SKM-1 (cell line): ENCODE results near the gene DTX2.
"Not testable (repeated sequence)": the region's sequence is repeated elsewhere in the genome, so short reads cannot be mapped to it uniquely, and the experiment has no call there.

ENCODE experiments used
- DNase-seq: peaks from one replicate; lab custom pipeline; 2025; ENCODE audit not compliant: unreplicated experiment; lab: John Stamatoyannopoulos, UW

Gene DTX2

GRCh38 chr7:76442664-76443446, 18.7 kb upstream of the DTX2 start:
- DNase-seq, result not testable (repeated sequence)

- not testable (repeated sequence) for DNase-seq
These were observed 17.7 kb upstream of the DTX2 start for GRCh38 chr7:76443846-76444245.

- DNase-seq, result peak; percentile 39
These were observed 15.9 kb upstream of the DTX2 start for GRCh38 chr7:76445577-76446008.

- not testable (repeated sequence) for DNase-seq
These were observed 4.5 kb upstream of the DTX2 start for GRCh38 chr7:76457017-76457416.

- not testable (repeated sequence) for DNase-seq
These were observed 3.0 kb upstream of the DTX2 start for GRCh38 chr7:76458504-76458903.

- DNase-seq, result not testable (repeated sequence)
These were observed 742 bp upstream of the DTX2 start for GRCh38 chr7:76460767-76461166.

- not testable (repeated sequence) for DNase-seq
These were observed 868 bp downstream of the DTX2 start for GRCh38 chr7:76462271-76462882.

- DNase-seq, result not testable (repeated sequence)
These were observed 3.5 kb downstream of the DTX2 start for GRCh38 chr7:76464959-76465358.

GRCh38 chr7:76465950-76466349, 4.4 kb downstream of the DTX2 start:
- not testable (repeated sequence) for DNase-seq

GRCh38 chr7:76467743-76468404, 6.4 kb downstream of the DTX2 start:
- not testable (repeated sequence) for DNase-seq

- not testable (repeated sequence) for DNase-seq
These were observed 10.2 kb downstream of the DTX2 start for GRCh38 chr7:76471556-76472221.

- DNase-seq, result not testable (repeated sequence)
These were observed 11.6 kb downstream of the DTX2 start for GRCh38 chr7:76473097-76473496.

GRCh38 chr7:76476280-76476679, 14.8 kb downstream of the DTX2 start:
- not testable (repeated sequence) for DNase-seq

- DNase-seq, result not testable (repeated sequence)
These were observed 15.4 kb downstream of the DTX2 start for GRCh38 chr7:76476742-76477474.

GRCh38 chr7:76479628-76480027, 18.1 kb downstream of the DTX2 start:
- DNase-seq, result not testable (repeated sequence)

GRCh38 chr7:76480403-76481253, 19.1 kb downstream of the DTX2 start:
- DNase-seq, result not testable (repeated sequence)

GRCh38 chr7:76482660-76483059, 21.2 kb downstream of the DTX2 start:
- DNase-seq, result not testable (repeated sequence)

GRCh38 chr7:76483081-76483480, 21.6 kb downstream of the DTX2 start:
- not testable (repeated sequence) for DNase-seq

- not testable (repeated sequence) for DNase-seq
These were observed 22.9 kb downstream of the DTX2 start for GRCh38 chr7:76484456-76484855.
